M059J (cell line): Measurements from ENCODE around the gene SLC15A3. TPM values are rescaled to one million over a fixed set of nuclear protein-coding genes. Genes with fewer than 3 reads are reported as not detected.
"Not testable (repeated sequence)": the region's sequence is repeated elsewhere in the genome, so short reads cannot be mapped to it uniquely, and the experiment has no call there.

Experiments
- DNase-seq: peaks from one replicate; pipeline ENCODE4 v3.0.0-alpha.2; 2012; ENCODE audit warnings: low read depth
- total RNA-seq: library from RNA; depleted of rRNA; stranded (reverse); fragments of >200 nt; shearing (Covaris generic); gene quantifications from 2 replicates; pipeline ENCODE4 v1.2.3, GENCODE V29; 2014

SLC15A3 gene
- total RNA-seq, 1 experiment from 2014 or later = 23.3 TPM

GRCh38 chr11:60914633-60915247 lies 37.2 kb downstream of the SLC15A3 start:
- peak; percentile 56 for DNase-seq

GRCh38 chr11:60913793-60914632 lies 38.0 kb downstream of the SLC15A3 start, which contains the start of gene TMEM109:
Gene TMEM109 (plus strand): TSS chr11:60914158. CDS start chr11:60919694, 5,536 bp downstream.
- peak; percentile 92 for DNase-seq

DNA sequence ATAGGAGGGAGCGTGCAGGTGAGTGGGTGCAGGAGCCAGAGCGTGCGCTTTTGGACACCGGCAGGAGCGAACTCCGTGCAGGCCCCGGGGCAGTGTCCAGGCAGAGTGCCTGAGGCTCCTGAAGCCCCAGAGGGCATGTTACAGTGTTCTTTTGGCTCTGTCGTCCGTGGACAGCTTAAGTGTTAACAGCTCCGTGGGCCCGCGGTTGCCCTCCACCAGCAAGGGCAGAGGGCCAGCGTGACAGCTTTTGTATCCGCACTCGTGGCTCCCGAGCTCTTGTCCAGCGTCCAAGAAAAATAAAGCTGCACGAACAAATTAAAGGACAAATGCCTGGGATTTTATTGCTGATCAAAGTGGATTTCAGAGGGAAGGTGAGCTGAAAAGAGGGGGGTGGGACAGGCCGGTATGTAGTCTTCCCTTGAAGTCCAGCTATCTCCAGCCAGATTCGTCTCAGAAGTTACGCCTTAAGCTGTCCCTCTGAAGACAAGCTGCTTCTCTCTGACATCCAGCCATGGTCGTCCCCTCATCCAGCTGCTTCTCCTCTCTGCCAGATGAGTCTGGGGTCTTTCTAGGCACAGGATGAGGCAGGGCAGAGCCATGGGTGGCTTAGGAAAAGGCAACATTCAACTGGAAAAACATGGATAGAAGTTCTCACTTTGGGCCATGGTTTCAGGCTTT lies 39.0 kb downstream of the SLC15A3 start:
- no peak for DNase-seq

DNA sequence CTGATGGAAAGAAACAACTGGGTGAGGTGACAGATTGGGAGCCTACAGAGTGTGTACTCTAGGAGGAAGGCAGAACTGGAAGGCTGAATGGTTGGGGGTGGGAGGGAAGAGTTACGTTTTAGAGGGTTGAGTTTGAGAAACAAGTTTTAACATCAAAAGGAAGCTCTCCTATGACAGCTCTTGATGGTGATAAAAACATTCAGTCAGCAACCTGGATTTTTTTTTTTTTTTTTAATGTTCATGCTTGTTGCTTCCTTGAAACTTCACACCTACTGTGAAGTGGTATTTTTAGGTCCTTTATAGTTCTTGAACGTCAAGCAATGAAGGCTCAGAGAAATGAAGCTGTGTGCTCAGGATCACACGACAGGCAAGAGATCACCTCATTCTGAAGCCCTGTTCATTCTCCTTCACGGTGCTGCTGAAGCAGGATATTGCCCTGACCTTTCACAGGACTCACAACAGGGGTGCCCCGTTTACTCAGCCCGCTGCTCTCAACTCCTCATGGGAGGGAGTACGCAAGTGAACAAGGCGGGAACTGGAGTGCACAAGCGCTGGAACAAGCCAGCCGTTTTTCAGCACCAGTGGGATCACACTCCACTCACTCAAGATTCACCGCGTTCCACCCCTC lies 39.6 kb downstream of the SLC15A3 start:
- DNase-seq = no peak

DNA sequence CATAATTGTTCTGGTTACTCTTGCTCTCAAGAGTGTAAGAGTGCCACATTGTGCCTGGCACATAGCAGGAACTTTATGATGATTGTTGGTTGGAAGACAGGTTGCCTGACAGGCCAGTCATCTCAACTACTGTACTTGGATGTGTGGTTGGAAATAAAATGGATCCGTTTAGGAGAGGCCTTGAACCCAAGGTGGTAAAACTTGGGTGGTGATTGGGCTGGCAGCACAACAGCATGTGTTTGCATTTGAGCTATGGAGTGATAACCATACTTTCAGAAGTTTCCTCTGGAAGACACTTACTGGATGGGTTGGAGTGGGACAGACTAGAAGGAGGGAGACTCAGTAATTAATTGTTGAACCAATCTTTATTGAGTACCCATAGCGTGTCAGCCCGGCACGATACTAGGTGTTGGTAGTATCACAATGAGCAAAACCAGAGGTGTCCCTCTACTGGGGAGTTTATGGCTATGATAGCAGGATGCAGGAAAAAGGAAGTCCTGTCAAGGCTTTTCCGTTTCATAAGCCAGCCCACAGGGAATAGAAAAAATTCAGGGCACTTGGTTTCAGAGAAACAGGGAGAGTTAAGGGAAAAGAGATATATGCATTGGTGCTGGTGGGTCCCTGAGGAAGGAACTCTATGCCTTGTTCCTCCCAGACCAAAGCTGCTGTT lies 41.1 kb downstream of the SLC15A3 start:
- DNase-seq = no peak

GRCh38 chr11:60910281-60910687 lies 41.7 kb downstream of the SLC15A3 start:
- DNase-seq = no peak

- DNase-seq = not testable (repeated sequence)
These were observed 42.2 kb downstream of the SLC15A3 start for GRCh38 chr11:60909680-60910280.

DNA sequence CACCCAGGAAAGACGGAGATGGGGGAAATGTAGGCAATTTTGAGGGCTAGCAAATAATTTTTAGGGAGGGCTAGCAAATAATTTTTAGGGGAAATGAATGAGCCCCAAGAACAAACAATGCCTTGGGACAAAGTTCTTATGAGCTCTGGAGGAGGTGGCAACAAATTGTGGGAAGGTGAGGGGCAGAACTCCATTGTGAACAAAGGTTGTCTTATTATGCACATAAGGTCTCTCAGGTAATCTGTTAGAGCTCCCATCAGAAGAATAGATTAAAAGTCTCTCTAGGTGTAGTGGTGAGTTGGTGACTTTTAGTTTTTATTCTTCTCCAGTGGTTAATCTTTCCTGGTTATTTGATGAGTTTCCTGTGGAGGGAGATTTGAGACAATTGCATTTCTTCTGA lies 43.2 kb downstream of the SLC15A3 start:
- no peak for DNase-seq

- DNase-seq = peak; percentile 97
These were observed 45.6 kb downstream of the SLC15A3 start, which contains the start of gene PRPF19 for GRCh38 chr11:60906132-60906972. Gene PRPF19 (minus strand): TSS chr11:60906585. CDS start chr11:60906382, 203 bp downstream.

DNA sequence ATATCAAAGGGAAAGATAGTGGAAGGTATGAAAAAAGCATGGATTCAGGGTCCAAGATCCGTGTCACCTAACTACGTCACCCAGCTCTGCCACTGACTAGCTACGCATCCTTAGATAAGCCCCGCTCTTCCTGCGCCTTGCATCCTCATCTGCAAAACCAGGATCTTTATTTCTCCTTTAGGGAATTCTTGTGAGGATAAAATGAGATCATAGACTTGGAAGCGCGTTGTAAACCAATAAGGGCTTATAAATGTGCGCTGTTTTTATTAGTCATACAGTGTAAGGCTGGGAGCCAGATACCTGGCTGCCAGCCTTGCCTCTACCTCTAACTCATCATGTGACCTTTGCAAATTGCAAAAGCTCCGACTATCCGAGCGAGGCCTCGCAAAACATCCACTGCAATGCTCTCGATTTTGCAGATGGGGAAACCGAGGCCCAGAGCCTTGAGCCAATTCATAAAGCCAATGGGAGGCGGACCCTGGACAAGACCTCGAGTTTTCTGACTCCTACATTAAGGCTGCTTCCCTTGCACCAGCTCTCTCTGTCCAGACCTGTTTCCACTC lies 46.3 kb downstream of the SLC15A3 start:
- peak; percentile 74 for DNase-seq

DNA sequence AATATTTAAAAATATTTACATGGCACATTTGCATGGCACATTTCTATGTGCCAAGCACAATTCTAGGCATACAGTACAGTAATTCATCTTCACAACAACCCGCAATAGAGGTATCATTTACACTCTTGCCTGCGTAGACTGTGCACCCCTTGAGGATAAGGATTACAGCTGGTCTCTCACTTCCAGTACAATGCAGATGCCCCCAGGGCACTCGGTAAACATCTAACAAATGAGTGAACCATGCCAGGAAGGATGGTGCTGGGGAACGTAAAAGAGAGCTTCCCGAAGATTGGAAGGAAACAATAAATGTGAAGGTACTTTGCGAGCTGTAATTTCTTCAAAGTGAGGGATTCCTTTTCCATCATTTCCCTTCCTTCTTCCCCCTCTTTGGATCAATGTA lies 46.9 kb downstream of the SLC15A3 start:
- DNase-seq = no peak

DNA sequence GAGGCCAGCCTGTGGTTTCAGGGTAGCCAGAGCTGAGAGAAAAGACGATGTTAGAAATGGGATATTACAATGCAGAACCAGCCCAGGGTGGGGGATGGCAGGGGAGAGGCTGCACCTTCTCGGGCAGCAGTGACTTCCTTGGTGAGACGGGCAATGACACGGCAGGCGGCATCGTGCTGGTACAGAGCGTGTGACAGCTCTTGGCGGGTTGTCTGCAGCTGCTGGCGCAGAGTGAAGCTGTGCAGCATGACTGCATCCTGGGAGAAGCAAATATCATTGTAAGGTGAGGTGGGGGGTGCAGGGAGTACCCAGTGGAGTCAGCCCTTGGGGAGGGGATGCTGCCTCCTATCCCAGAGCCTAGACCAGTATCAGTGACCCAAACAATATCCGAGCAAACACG lies 49.4 kb downstream of the SLC15A3 start:
- no peak for DNase-seq

DNA sequence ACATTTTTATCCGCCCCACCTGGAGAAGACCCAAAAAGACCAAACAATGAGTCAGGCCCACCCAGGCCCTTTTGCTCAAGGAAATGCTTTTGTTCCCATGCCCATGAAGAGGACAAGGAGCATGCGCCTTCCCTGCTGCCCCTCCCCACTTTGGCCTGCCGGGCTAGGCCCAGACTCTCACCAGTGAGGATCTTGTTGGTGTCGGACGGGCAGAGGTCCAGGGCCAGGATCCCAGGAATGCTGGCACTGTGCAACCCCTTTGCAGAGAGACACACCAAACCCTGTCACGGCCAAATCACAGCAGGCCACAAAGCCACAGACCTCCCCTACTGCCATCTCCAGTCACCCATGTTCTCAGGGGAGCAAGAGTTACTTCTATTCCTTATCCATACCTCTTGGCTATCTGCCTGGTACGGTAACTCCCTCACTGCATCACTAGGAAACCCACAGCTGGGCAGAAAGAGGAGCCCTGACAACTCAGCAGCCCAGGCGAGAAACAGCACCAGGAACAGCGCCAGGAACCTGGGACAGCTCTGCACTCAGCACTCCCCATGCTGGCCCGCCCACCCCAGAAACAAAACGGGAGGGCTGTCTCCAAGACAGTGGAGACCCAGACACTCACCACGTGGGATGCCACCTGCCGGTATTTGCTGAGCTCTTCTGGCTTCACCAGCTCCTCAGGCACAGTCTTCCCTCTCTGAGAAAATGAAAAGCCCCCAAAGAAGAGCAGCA lies 51.1 kb downstream of the SLC15A3 start:
- DNase-seq = no peak

DNA sequence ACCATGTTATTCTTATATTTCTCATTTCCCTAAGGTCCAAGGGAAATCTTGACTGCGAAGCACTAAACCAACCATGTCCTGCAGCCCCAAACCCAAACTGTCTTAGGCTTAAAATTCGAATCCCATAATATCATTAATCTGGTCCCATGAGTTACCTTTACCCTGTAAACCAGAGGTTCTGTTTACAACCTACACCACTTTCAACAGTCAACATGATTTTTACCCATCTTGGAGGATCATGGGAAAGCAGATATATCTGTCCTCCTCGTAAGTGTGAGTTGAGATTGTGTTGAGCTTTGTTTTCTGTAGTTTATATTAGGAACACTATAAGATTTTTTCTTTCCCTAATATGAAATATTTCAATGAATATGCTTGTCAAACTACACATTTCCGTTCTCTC lies 52.0 kb downstream of the SLC15A3 start:
- no peak for DNase-seq

DNA sequence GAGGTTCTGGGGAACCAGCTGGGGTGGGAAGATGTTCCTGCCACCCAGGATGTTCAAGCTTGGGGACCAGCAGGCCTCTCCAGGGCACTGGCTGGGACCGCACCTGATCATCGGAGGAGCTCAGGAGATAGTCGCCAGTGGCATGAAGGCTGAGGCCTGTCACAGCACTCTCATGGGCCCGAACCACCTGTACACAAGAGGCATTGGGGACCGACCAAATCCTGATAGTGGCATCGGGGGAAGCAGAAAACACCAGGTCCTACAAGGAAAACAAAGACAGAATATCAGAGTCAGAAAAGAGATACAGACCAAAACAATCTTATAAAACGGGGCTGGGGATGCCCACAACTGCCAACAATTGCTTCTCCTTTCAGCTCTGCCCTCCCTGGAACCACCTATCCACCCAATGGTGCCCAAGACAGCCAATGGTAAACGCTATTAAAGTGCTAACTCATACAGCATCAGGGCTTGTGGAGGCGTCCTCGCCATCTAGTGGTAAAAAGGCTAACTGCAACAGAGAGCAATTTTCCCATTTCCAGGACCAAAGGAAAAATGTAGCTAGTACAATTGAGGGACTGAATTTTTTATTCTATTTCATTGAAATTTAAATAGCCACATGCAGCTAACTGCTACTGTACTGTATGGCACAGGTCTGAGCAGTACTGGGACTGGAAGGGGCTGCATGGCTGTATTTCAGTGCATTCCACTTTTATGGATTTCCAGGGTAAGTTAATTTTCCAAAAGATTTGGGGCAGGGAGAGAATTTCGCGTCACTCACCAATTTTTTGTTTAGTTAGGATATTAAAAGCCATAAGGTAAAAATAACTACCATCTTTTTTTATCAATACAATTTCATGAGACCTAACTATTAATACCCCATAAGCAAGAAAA lies 52.7 kb downstream of the SLC15A3 start:
- DNase-seq = peak; percentile 62

DNA sequence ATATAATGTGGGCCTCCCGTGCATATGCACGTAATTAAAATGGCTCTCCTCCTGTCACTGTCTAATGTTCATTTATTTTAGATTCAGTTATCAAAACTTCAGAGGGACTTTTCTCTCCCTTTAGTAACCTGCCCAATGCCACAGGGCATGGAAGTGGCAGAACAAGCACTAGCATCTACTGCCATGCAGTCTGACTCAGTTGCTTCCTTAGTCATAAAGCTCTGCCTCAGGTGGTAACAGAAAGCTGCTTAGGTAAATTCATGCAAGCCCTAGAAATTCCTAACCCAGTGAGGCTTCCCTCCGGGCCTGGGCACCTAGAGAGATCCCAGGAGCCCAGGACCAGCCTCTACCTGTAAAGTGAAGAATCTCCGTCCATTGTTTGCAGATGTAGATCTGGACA lies 54.5 kb downstream of the SLC15A3 start:
- DNase-seq = no peak

DNA sequence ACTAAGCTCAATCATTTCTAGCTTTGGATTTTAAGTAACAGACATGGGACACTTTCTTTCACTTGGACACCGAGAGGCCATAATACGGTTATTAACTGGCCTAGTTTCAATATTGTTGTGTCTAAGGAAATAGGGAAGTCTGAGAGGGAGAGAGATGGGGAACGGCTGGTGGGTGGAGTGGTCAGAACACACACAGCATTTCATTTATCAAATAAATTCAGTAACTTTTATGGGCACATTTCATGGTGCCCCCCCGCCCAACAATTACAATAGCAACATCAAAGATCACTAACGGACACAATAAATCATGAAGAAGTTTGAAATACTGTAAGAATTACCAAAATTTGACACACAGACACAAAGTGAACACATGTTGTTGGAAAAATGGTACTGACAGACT lies 56.3 kb downstream of the SLC15A3 start:
- no peak for DNase-seq
